ENCODE results near the gene PUS7L. TPM values are rescaled to one million over a fixed set of nuclear protein-coding genes. Genes with fewer than 3 reads are reported as not detected.
A peak's percentile ranks its signal among the peaks of the same experiment; 100 is the strongest.
"Not testable (repeated sequence)": the region's sequence is repeated elsewhere in the genome, so short reads cannot be mapped to it uniquely, and the experiment has no call there.

Gene PUS7L
- total RNA-seq, 1 donor from 2014 or later, result 19.8 TPM

- Mint-ChIP-seq H3K27me3 (ENCODE audit: unreplicated experiment) (peaks cover 7% of the 10 kb centered on the region), H3K9me3 (ENCODE audit: unreplicated experiment) (peaks cover 14% of the 10 kb centered on the region), H3K36me3 (ENCODE audit: unreplicated experiment) (no peaks in the 10 kb centered on the region), H3K4me3 (ENCODE audit: unreplicated experiment) (peak overlapping the region; percentile 70), H3K27ac (ENCODE audit: unreplicated experiment) (peak overlapping the region; percentile 97), H3K4me1 (ENCODE audit: low read depth, unreplicated experiment) (peaks cover 29% of the 10 kb centered on the region)
- DNase-seq, result peak; percentile 28
- TF ChIP-seq CTCF (IDR thresholded peaks at IDR 0.05; ENCODE audit: partially characterized antibody, unreplicated experiment), result no peak
These were observed 62.4 kb downstream of the PUS7L start for GRCh38 chr12:43696154-43696553.

GRCh38 chr12:43694879-43695278 lies 63.7 kb downstream of the PUS7L start:
- Mint-ChIP-seq H3K27ac (ENCODE audit: unreplicated experiment) (no peak overlapping the region), H3K27me3 (ENCODE audit: unreplicated experiment) (peaks cover 7% of the 10 kb centered on the region), H3K4me3 (ENCODE audit: unreplicated experiment) (no peak overlapping the region), H3K9me3 (ENCODE audit: unreplicated experiment) (peaks cover 14% of the 10 kb centered on the region), H3K36me3 (ENCODE audit: unreplicated experiment) (no peaks in the 10 kb centered on the region), H3K4me1 (ENCODE audit: low read depth, unreplicated experiment) (peaks cover 29% of the 10 kb centered on the region)
- TF ChIP-seq CTCF (IDR thresholded peaks at IDR 0.05; ENCODE audit: partially characterized antibody, unreplicated experiment), result no peak
- no peak for DNase-seq

- no peak for DNase-seq
- H3K27ac Mint-ChIP-seq (ENCODE audit: unreplicated experiment), result peak overlapping the region; percentile 34
- no peak for TF ChIP-seq CTCF (IDR thresholded peaks at IDR 0.05; ENCODE audit: partially characterized antibody, unreplicated experiment)
- no peak overlapping the region for H3K4me3 Mint-ChIP-seq (ENCODE audit: unreplicated experiment)
- H3K9me3 Mint-ChIP-seq (ENCODE audit: unreplicated experiment), result peaks cover 17% of the 10 kb centered on the region
- H3K36me3 Mint-ChIP-seq (ENCODE audit: unreplicated experiment), result peaks cover 12% of the 10 kb centered on the region
- H3K4me1 Mint-ChIP-seq (ENCODE audit: low read depth, unreplicated experiment), result peaks cover 36% of the 10 kb centered on the region
- peaks cover 10% of the 10 kb centered on the region for H3K27me3 Mint-ChIP-seq (ENCODE audit: unreplicated experiment)
These were observed 66.5 kb downstream of the PUS7L start for GRCh38 chr12:43692064-43692463.

GRCh38 chr12:43685491-43685890 lies 73.1 kb downstream of the PUS7L start:
- H3K36me3 Mint-ChIP-seq (ENCODE audit: unreplicated experiment), result peaks cover 13% of the 10 kb centered on the region
- not testable (repeated sequence) for H3K4me3 Mint-ChIP-seq (ENCODE audit: unreplicated experiment); H3K27ac Mint-ChIP-seq (ENCODE audit: unreplicated experiment); H3K9me3 Mint-ChIP-seq (ENCODE audit: unreplicated experiment); H3K27me3 Mint-ChIP-seq (ENCODE audit: unreplicated experiment); DNase-seq
- H3K4me1 Mint-ChIP-seq (ENCODE audit: low read depth, unreplicated experiment), result peaks cover 14% of the 10 kb centered on the region

GRCh38 chr12:43676183-43676813 lies 82.3 kb downstream of the PUS7L start:
- Mint-ChIP-seq H3K36me3 (ENCODE audit: unreplicated experiment) (peaks cover 4% of the 10 kb centered on the region), H3K4me1 (ENCODE audit: low read depth, unreplicated experiment) (no peaks in the 10 kb centered on the region), H3K9me3 (ENCODE audit: unreplicated experiment) (no peaks in the 10 kb centered on the region), H3K27ac (ENCODE audit: unreplicated experiment) (no peak overlapping the region), H3K4me3 (ENCODE audit: unreplicated experiment) (no peak overlapping the region), H3K27me3 (ENCODE audit: unreplicated experiment) (no peaks in the 10 kb centered on the region)
- peak; percentile 52 for TF ChIP-seq CTCF (IDR thresholded peaks at IDR 0.05; ENCODE audit: partially characterized antibody, unreplicated experiment)
- DNase-seq, result peak; percentile 40

Data from glutamatergic neuron (in vitro differentiated cells).